HS-5 (cell line): ENCODE data around the gene CPT1A.

Experiments
- DNase-seq: peaks from one replicate; pipeline ENCODE4 v3.0.0-alpha.2; 2012; ENCODE audit warnings: low read depth

Gene CPT1A

DNA sequence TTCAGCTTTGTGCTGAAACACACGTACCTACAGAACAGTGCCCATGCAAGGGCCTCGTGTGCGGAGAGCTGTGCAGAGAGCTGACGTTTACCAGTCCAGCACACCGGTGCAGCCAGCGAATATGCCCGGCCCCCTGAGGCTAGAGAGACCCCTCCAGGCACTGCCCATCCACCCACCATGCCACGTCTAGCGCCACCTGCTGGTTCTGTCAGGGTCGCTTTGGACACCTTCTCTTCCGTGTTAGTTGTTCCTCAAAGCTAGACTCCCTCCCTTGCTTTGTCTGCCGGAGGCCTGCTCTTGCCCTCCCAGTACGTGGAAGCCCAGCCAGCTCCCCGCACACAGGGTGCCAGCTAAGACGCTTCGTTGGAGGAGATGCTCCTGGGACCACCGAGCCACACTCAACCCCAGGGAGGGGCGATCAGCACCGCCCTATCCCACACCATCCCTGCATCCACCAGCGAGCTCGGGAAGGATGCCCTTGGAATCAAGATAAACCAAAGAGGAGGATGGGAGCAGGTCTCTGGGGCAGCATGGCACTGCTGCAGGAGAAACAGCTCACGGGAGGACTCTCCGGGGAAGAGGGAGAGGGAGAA lies 43.4 kb downstream of the CPT1A start:
- no peak for DNase-seq

DNA sequence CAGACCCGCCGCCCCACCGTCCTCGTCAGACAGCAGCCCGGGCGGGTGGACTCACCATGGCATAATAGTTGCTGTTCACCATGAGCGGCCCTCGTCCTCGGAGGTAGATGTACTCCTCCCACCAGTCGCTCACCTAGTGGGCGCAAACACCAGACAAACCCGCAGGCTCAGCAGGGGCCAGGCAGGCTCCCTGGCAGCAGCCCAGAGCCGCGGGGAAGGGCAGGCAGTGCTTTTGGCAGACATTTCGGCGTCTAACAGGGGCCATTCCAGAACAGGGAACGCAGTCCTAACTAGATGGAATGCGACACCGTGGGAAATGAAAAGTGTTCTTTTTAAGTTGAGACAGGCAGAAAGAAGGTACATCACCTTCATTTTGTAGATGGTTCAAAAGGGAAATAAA lies 44.9 kb downstream of the CPT1A start:
- DNase-seq, result no peak

DNA sequence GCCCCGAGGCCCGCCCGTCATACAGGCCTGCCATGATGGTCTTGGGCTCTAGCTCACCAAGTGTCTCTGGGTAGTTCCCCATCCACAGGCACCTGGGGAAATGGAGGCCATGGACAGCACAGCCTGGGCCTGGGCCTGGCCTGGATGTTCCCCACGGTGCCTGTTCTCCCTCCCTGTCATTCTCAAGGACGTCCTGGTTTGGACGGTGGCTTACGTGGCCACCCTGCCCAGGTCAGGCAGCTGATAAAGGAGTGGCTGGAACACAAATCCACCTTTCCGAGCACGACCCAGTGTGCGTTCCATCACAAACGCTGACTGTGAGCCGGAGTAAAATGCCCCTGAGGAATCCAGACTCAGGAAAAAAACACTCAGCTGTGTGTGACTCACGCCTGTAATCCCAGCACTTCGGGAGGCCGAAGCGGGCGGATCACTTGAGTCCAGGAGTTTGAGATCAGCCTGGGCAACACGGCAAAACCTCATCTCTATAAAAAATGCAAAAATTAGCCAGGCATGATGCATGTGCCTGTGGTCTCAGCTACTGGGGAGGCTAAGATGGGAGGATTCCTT lies 49.2 kb downstream of the CPT1A start:
- no peak for DNase-seq

DNA sequence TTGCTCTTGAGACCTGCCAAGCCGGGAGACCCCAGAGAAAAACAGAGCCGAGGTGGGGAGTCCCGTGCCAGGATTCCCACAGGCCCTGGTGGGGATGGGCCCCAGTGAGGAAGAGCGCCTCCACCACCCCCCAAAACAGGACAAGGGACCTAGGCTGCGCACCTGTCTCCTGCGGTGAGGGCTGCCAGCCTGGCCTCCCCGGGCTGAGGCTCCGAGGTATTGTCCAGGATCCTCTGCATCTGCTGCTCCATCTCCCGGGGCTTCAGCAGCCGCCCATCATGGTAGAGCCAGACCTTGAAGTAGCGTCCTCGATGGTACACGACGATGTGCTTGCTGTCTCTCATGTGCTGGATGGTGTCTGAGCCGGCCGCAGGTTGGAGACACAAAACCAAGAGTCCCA lies 57.1 kb downstream of the CPT1A start:
- DNase-seq, result no peak

DNA sequence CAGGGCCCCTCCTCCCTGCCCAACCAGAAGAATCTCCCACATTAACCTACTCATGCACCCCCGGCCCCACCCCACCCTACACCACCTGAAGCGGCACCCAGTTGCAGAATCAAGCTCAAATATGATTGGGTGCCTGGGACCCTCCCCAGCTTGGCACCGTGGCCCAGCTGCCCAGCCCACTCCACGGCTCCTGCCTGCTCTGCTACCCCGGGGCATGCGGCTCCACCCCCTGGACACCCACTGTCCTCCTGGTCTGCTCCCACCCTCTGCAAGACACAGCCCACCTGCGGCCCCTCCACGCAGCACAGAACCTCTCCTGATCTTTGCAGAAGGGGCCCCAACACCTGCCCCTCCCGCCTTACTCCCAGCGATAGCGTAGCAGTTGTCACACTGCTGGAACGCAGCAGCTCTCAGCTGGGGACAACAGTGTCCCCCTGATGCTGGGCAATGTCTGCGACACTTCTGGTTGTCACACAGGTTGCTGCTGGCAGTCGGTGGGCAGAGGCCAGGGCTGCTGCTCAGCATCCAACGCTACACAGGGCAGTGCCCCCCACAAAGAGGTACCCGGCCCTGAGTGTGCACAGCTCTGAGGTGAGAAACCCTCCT lies 58.4 kb downstream of the CPT1A start:
- no peak for DNase-seq

DNA sequence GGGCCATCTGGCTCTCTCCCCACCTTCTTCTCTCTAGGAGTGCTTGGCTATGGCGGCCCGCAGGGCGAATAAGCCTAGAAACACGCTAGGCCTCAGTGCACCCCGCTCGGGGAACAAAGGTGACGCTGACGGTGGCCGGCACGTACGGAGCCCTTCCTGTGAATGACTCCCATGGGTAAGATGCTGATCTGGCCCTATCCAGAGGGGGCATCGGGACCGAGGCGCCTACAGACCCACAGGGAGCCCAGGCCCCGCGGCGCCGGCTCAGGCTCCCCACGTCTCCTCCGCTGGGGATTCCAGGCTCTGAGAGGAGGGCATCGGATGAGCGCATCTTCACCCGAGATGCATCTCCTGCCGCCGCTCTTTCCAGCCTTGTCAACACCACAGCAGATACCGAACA lies 59.0 kb downstream of the CPT1A start:
- no peak for DNase-seq

DNA sequence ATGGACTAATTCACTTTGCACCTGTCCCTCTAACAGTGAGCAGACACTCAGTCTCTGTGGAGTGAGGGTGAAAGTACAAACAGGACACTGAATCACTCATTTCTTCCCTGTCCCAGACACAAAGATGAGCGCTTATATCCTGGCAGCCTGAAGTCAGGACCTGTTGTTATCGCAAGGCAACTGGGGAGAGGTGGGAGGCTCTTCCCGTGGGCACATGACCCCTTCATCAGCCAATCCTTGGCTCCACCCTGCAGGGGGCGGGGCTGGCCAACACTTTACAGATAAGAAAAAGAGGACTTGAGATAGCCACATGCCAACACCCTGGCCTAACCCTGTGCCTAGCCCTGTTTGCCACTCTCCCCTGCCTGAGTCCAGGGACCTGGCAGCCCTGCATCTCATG lies 60.9 kb downstream of the CPT1A start:
- DNase-seq, result no peak

DNA sequence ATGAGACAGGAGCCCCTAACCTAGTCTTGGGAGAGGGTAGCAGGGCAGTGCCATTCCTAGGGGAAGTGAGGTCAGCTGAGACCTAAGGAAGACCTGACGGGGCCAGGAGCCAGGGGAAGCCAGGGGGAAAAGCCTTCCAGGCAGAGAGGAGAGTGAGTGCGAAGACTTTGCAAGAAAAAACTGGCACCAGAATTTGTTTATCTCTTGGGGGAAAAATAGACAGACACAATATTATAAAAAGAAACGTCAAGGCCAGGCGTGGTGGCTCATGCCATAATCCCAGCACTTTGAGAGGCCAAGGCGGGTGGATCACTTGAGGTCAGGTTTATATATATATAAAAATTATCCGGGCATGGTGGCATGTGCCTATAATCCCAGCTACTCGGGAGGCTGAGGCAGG lies 63.5 kb downstream of the CPT1A start:
- DNase-seq, result no peak

DNA sequence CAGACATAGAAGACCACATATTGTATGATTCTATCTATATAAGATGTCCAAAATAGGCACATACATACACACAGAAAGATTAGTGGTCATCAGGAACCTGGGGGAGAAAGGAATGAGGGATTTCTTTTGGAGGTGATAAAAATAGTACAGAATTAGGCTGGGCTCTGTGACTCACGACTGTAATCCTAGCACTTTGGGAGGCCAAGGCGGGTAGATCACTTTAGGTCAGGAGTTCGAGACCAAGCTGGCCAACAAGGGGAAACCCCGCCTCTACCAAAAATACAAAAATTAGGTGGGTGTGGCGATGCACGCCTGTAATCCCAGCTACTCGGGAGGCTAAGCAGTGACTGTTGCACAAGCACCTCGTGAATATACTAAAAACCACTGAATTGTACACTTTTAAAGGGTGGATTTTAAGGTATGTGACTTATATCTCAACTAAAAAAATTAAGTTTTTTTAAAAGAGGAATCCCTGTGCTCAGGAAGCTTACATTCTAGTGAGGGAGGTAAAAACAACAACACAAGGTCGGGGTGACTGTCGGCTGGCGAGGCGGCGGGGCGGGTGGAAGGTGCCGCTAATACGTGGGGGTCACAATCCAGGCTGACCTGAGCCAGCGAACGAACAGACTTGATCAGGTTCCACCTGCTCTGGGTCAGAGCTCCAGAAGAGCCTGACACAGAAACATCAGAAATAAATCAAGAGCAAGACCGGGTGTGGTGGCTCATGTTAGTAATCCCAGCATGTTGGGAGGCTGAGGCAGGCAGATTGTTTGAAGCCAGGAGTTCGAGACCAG lies 65.1 kb downstream of the CPT1A start:
- no peak for DNase-seq

DNA sequence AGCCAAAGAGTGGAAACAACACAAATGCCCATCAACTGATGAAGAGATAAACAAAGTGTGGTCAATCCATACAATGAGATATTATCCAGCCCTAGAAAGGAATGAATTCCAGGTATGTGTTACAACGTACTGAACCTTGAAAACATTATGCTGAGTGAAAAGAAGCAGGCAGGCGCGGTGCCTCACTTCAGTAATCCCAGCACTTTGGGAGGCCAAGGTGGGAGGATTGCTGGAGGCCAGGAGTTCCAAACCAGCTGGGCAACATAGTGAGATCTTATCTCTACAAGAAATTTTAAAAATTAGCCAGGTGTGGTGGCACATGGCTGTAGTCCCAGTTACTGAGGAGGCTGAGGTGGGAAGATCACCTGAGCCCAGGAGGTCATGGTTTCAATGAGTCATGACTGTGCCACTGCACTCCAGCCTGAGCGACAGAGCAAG lies 65.7 kb downstream of the CPT1A start:
- no peak for DNase-seq

DNA sequence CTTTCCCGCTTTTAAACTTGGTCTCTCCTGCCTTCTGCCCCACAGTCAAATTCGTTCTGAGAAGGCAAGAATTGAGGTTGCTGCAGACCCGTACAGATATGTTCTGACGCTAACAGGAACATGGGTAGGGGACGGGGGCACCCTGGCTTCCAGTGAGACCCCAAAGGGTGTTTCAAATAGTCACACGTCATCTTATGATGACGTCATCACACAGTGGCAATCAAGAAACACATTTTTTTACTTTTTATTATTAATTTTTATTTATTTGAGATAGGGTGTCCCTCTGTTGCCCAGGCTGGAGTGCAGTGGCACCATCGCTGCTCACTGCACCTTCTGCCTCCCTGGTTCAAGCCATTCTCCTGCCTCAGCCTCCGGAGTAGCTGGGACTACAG lies 67.5 kb downstream of the CPT1A start:
- DNase-seq, result no peak

DNA sequence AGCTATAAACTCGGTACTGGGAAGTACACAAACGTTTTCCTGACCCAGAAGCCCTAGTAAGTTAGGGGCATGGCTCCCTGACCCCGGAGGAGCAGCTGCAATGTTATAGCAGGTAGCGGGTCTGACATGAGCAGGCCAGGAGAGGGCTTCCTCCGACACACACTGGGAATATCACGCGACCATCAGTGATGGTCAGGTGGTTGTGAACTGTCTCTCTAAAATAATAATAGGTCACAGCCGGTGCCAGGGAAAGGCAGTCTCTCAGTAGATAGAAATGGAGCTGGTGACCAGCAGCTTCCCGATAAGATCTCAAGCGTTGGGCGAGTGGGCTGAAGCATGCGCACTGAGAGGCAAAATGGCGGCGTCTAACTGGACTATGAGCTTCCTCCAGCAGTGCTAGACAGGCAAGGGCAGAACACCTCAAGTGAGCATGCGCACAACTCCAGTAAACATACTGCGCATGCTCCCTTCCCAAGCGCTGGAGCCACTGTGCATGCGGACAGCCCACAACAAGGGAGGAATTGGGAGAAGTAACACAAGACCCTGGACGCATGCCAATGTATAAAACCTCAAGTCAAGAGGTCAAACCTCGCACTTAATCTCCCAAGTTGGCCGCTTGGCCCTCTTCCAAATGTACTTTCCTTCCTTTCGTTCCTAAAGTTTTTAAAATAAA lies 68.1 kb downstream of the CPT1A start:
- no peak for DNase-seq

DNA sequence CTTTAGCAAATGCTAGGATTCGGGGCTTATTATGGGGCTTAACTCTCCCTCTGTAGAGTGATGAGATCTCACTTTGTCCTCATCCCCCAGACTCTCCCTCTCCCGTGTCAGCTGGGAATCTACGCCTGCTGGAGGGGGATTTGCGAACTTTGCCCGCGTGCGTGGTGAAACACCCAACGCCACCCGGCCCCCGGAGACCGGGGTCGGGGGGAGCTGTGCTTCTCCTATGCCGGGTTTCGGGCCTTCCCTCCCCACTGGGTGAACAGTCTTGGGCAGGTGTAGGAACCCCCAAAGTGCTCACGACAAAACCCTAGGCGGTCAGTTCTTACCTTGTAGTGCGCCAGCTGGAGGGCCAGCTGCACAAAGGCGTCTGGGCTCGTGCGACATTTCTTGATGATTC lies 68.8 kb downstream of the CPT1A start:
- no peak for DNase-seq

DNA sequence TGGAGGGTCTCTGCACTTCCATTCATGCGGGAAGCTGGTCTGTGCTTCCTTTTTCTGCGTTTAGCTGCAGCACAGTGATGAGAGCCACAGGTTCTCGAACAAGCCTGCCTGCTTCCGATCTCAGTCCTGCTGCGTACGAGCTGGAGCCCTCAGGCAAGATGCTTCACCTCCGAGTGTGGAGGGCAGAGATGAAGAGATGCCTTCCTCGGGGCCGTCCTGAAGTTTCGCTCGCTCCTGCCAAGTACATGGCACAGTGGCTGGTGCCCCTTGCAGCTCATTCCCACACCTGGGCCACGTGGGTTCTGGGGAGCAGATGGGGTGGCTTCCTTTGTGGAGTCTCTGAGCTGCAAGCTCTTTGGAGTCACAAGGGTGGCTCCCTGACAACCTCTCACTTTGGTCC lies 70.9 kb downstream of the CPT1A start:
- no peak for DNase-seq

DNA sequence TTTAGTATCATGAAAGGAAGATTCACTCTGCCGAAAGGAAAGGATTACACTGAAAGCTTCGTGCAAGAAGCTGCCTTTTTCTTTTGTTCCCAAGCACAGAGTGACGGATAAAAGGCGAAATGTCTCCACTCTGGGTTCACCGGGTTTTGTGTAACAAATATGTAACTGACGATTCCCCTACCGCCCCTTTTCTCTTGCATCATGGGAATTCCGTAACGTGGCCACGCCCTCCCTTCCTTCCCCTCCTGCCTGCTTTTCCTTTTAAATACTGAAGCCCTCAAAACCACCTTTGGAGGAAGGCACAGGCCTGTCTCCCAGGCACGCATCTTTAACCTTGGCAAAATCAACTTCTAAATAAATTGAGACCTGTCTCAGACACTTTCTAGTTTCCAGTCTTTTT lies 74.0 kb downstream of the CPT1A start:
- DNase-seq, result no peak

DNA sequence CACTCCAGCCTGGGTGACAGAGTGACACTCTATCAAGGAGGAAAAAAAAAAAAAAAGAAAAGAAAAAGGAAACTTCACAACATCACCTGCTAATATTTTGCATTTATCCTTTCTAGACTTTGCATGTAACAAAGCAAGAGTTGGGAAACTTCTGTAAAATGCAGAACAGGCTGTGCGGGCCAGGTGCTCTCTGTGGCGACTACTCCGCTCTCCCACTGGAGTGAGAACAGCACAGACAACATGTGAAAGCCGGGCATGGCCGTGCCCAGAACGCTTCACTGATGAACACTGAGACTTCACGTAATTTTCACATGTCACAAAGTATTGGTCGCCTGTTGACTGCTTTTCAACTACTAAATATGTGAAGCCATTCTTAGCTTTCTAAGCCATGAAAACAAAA lies 74.9 kb downstream of the CPT1A start:
- DNase-seq, result no peak

DNA sequence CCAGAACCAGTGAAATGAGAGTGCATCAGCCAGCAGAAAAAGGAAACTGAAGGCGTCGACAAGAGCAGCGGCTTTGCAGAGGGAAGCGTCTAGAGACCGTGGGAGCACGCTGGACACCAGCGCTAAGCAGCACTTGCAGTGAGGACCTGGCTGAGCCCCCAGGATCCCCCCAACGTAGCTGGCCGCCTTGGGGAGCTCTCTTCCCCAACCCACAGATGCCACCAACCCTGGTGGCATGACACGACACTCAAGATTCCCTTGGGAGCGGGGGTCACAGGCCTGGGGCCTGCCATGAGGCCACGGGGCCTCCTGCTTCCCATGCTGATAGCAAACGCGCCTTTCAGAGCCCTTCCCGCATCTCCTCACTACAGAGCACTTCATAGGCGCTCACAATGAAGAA lies 77.0 kb downstream of the CPT1A start:
- no peak for DNase-seq

DNA sequence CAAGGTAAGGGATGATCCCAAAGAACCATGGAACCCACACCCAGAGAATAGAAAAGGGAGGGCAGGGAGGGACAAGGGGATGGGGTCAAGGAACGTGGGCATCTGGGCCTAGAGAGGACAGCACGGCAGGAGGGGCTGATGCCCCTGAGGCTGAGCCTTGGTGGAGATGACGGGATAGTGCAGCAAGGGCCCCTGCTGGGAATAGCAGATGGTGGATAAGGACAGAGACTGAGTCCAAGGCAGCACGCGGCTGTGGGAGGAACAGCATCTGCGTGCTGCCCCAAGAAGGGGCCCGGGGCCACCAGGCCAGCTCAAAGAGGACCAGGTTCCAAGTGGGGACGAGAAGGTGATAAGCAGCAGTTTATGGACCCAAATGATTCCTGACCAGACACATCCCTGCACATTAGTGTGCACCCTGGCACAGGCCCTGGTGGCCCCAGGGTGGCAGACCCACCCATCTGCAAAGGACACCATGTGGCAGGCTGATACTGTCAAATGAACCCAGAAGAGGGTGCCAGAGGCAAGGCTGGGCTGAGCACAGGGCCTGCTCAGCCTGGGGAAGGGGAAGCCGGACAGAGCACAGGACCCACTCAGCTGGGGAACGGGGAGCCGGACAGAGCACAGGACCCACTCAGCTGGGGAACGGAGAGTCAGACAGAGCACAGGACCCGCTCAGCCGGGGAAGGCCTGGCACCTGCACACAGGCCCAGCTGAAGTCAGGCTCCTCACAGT lies 77.6 kb downstream of the CPT1A start:
- DNase-seq, result no peak

DNA sequence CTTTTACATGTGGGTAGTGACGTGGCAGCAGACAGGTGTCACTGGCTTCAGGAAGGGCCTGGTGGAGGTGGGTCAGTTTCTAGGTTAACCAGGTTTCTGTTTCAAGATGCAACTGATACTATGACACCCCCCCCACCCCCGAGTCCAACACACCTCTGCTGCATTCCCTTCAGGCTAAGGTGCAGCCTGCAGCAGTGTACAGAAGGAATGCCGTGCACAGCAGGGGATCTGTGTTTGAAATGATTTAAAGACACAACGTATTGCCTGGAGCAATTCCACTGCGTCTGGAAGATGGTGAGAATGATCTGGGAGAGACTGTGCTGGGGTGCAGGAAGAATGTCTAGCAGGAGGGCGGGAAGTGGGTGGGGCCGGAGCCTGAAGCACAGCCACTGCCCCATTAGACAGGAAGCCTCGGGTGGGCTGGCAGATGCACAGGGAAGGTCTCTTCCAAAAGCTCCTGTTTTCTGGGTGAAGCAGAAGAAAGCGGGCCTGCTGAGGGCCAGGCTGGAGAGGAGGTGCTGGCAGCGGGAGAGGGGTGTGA lies 78.5 kb downstream of the CPT1A start:
- no peak for DNase-seq

DNA sequence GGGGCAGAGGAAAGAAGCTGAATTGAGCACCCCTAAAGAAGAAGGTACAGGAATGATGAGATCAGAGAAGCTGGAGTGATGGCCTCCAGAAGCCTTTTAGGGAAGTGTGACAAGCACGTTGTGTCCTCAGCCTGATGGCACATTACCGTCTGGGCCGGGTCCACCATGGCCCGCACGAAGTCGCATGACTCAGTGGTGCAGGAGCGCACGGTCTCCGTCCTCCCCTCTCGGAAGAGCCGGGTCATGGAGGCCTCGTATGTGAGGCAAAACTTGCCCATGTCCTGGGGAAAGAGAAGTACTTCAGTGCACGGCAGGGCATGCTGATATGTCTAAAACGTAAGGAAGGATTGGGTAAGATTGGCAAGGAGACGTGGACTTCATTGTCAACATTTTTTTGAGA lies 79.2 kb downstream of the CPT1A start:
- no peak for DNase-seq

DNA sequence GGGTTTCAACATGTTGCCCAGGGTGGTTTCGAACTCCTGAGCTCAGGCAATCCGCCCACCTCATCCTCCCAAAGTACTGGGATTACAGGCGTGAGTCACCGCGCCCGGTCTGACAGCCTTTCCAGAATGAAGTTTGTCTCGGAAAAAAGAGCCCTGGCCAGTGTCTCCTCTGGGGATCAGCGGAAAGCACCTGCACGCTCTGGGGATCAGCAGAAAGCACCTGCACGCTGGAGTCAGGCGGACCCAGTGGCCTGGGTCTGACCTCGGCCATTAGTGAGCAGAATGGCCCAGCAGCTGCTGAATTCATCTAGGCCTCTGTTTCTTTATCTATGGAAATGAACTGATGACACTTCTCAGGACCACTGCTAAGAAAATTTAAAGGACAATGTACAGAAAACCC lies 79.9 kb downstream of the CPT1A start:
- DNase-seq, result no peak

DNA sequence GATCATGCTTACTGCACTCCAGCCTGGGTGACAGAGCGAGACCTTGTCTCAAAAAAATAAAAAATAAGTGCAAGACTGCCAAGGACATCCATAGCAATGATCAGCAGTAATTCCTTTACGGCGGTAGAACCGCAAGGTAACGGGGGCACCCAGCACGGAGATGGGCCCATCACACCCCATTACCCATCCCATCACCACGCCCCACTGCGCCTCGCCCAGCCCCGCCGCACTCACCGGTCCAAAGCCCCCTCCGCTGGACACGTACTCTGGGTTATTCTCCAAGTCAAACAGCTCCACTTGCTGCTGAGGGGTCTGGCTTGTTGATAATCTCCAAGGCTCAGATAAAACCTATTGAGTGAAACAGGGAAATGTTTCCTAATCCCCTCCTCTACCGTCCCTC lies 81.7 kb downstream of the CPT1A start:
- DNase-seq, result no peak
